HL-60/S4 (cell line): ENCODE measurements around the gene CLIP4.
"Not testable (repeated sequence)": the region's sequence is repeated elsewhere in the genome, so short reads cannot be mapped to it uniquely, and the experiment has no call there.

ENCODE experiments used
- in situ Hi-C: fragments of 300-500 bp; cut with MboI; formaldehyde crosslinking; loops from 2 replicates; pipeline ENCODE4 v1.14.3; 2022; ENCODE audit warnings: low sequenced_read_pairs

The CLIP4 gene

GRCh38 chr2:29114946-29115609 lies at the start of gene CLIP4:
Gene CLIP4, plus strand, starts transcription at chr2:29115415. Its CDS starts 5,974 bp downstream, at chr2:29121389.
- in situ Hi-C loops, result no loop called here

GRCh38 chr2:29066271-29066860 lies 48.8 kb upstream of the CLIP4 start:
- in situ Hi-C loops, result no loop called here

GRCh38 chr2:29066997-29067605 lies 48.1 kb upstream of the CLIP4 start:
- in situ Hi-C loops, result no loop called here

- in situ Hi-C loops, result no loop called here
These were observed 46.7 kb upstream of the CLIP4 start for GRCh38 chr2:29068513-29068912.

- in situ Hi-C loops, result no loop called here
These were observed 44.7 kb upstream of the CLIP4 start for GRCh38 chr2:29070526-29070925.

- in situ Hi-C loops, result no loop called here
These were observed 43.9 kb upstream of the CLIP4 start for GRCh38 chr2:29071032-29071975.

- in situ Hi-C loops, result no loop called here
These were observed 43.0 kb upstream of the CLIP4 start for GRCh38 chr2:29072251-29072650.

- in situ Hi-C loops, result no loop called here
These were observed 42.1 kb upstream of the CLIP4 start for GRCh38 chr2:29072971-29073725.

GRCh38 chr2:29073933-29074332 lies 41.3 kb upstream of the CLIP4 start:
- in situ Hi-C loops, result no loop called here

GRCh38 chr2:29074411-29074810 lies 40.8 kb upstream of the CLIP4 start, which contains the start of gene PCARE:
Gene PCARE, minus strand, starts transcription at chr2:29074523. Its CDS starts 262 bp downstream, at chr2:29074261.
- in situ Hi-C loops, result no loop called here

- in situ Hi-C loops, result no loop called here
These were observed 39.1 kb upstream of the CLIP4 start for GRCh38 chr2:29075894-29076705.

- in situ Hi-C loops, result no loop called here
These were observed 35.3 kb upstream of the CLIP4 start for GRCh38 chr2:29079887-29080286.

GRCh38 chr2:29080886-29081743 lies 34.1 kb upstream of the CLIP4 start:
- in situ Hi-C loops, result no loop called here

- in situ Hi-C loops, result no loop called here
These were observed 32.3 kb upstream of the CLIP4 start for GRCh38 chr2:29082804-29083495.

GRCh38 chr2:29084554-29084953 lies 30.7 kb upstream of the CLIP4 start:
- in situ Hi-C loops, result no loop called here

- in situ Hi-C loops, result not testable (repeated sequence)
These were observed 24.9 kb upstream of the CLIP4 start for GRCh38 chr2:29090311-29090710.

- in situ Hi-C loops, result no loop called here
These were observed 18.2 kb upstream of the CLIP4 start for GRCh38 chr2:29096969-29097368.

- in situ Hi-C loops, result no loop called here
These were observed 17.6 kb upstream of the CLIP4 start for GRCh38 chr2:29097569-29097968.
